ENCODE measurements around the gene HDAC4.

DNA sequence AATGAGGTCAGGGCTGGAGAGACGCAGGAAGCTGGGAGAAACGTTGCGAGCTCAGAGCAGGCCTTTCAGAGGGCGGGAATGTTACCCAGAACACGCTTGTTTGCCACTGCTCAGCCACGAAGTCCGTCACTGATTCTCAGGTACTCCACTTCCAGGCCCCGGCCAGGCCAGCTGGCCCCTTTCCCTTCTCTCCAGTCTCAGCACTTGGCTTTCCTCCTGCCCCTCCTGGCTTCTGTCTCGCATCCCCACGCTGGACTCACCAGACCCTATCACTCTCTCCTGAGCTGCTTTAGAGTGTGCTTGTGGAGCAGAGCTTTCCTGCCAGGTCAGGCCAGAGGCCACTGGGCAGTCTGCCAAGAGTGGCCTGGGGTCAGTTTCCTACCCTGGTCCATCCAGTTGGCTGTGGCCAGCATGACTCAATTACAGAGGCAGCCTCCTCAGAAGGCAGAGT lies 401.5 kb downstream of the HDAC4 start:
- TF ChIP-seq CTCF (IDR thresholded peaks at IDR 0.05; ENCODE audit: low read length): no peak
- TF ChIP-seq EZH2 (IDR thresholded peaks at IDR 0.05; ENCODE audit: borderline replicate concordance, low read length): no peak
